ENCODE data around the gene ATP9B. TPM values are rescaled to one million over a fixed set of nuclear protein-coding genes. Genes with fewer than 3 reads are reported as not detected.

Gene ATP9B
- total RNA-seq, 1 experiment from 2014 or later = 44.4 TPM

DNA sequence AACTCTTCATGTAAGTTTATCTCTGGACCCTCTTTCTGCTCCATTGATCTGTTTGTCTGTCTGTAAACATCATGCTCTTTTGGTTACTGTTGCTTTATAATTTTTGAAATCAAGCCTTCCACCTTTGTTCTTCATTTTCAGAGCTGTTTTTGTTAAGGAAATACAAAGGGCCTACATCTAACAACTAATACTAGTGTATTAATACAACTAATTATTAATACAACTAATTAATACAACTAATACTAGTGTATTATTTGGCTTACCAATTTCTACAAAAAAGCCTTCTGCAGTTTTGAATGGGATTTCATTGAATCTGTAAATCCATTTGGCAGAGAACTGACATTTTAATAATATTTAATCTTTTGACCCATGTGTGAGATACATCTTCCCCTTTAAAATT is 66.7 kb downstream of the ATP9B start:
- DNase-seq (ENCODE audit: low read depth, low spot score) = no peak
- Histone ChIP-seq H3K9me3 (ENCODE audit: control insufficient read depth, insufficient read depth, low read depth, low read length) (no peaks in the 10 kb centered on the region), H3K4me1 (ENCODE audit: control insufficient read depth, insufficient read depth, low read length) (no peaks in the 10 kb centered on the region), H3K36me3 (ENCODE audit: control insufficient read depth, insufficient read depth, low read length) (no peaks in the 10 kb centered on the region), H3K4me3 (ENCODE audit: low read depth in 2 of 2, low read length in 2 of 2) (no peak overlapping the region), H3K27me3 (ENCODE audit: control insufficient read depth, insufficient read depth, low read length) (no peaks in the 10 kb centered on the region), H3K27ac (ENCODE audit: low read length) (no peak overlapping the region)
- in situ Hi-C loops (cut with HindIII; ENCODE audit: low pct_unique_long_range_greater_than_20kb, low sequenced_read_pairs) = no loop called here
- intact Hi-C loops (cut with micrococcal nuclease; ENCODE audit: unreplicated experiment) = no loop called here
- no TSS peak for BruUV-seq (replicated peaks)
- ATAC-seq = no peak
- POLR2A ChIA-PET = no interaction called here
- CTCF ChIA-PET = no interaction called here
- TF ChIP-seq, protein P1, sequence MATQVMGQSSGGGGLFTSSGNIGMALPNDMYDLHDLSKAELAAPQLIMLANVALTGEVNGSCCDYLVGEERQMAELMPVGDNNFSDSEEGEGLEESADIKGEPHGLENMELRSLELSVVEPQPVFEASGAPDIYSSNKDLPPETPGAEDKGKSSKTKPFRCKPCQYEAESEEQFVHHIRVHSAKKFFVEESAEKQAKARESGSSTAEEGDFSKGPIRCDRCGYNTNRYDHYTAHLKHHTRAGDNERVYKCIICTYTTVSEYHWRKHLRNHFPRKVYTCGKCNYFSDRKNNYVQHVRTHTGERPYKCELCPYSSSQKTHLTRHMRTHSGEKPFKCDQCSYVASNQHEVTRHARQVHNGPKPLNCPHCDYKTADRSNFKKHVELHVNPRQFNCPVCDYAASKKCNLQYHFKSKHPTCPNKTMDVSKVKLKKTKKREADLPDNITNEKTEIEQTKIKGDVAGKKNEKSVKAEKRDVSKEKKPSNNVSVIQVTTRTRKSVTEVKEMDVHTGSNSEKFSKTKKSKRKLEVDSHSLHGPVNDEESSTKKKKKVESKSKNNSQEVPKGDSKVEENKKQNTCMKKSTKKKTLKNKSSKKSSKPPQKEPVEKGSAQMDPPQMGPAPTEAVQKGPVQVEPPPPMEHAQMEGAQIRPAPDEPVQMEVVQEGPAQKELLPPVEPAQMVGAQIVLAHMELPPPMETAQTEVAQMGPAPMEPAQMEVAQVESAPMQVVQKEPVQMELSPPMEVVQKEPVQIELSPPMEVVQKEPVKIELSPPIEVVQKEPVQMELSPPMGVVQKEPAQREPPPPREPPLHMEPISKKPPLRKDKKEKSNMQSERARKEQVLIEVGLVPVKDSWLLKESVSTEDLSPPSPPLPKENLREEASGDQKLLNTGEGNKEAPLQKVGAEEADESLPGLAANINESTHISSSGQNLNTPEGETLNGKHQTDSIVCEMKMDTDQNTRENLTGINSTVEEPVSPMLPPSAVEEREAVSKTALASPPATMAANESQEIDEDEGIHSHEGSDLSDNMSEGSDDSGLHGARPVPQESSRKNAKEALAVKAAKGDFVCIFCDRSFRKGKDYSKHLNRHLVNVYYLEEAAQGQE (IDR thresholded peaks at IDR 0.05; ENCODE audit: insufficient read depth in 1 of 2, low read depth in 2 of 2, low read length in 1 of 2) = no peak
- no peak for TF ChIP-seq SIN3A (IDR thresholded peaks at IDR 0.05; ENCODE audit: borderline replicate concordance, insufficient read depth, low read depth, low read length)
- TF ChIP-seq TCF7L2 (IDR thresholded peaks at IDR 0.05; ENCODE audit: low read depth, low read length) = no peak
- TF ChIP-seq, protein P2, sequence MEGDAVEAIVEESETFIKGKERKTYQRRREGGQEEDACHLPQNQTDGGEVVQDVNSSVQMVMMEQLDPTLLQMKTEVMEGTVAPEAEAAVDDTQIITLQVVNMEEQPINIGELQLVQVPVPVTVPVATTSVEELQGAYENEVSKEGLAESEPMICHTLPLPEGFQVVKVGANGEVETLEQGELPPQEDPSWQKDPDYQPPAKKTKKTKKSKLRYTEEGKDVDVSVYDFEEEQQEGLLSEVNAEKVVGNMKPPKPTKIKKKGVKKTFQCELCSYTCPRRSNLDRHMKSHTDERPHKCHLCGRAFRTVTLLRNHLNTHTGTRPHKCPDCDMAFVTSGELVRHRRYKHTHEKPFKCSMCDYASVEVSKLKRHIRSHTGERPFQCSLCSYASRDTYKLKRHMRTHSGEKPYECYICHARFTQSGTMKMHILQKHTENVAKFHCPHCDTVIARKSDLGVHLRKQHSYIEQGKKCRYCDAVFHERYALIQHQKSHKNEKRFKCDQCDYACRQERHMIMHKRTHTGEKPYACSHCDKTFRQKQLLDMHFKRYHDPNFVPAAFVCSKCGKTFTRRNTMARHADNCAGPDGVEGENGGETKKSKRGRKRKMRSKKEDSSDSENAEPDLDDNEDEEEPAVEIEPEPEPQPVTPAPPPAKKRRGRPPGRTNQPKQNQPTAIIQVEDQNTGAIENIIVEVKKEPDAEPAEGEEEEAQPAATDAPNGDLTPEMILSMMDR (IDR thresholded peaks at IDR 0.05) = no peak
- no peak for TF ChIP-seq POLR2AphosphoS5 (IDR thresholded peaks at IDR 0.05; ENCODE audit: low read depth, low read length)

DNA sequence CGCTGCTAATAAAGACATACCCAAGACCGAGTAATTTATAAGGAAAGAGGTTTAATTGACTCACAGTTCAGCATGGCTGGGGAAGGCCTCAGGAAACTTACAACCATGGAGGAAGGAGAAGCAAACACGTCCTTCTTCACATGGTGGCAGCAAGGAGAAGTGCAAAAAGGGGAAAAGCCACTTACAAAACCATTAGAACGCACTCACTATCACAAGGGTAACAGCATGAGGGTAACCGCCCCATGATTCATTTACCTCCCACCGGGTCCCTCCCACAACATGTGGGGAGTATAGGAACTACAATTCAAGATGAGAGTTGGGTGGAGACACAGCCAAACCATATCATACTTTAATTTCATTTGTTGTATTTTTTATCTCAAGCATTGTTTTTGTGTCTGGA is 67.5 kb downstream of the ATP9B start:
- BruUV-seq (replicated peaks) = no TSS peak
- Histone ChIP-seq H3K36me3 (ENCODE audit: control insufficient read depth, insufficient read depth, low read length) (no peaks in the 10 kb centered on the region), H3K27ac (ENCODE audit: low read length) (no peak overlapping the region), H3K27me3 (ENCODE audit: control insufficient read depth, insufficient read depth, low read length) (no peaks in the 10 kb centered on the region), H3K9me3 (ENCODE audit: control insufficient read depth, insufficient read depth, low read depth, low read length) (no peaks in the 10 kb centered on the region), H3K4me3 (ENCODE audit: low read depth in 2 of 2, low read length in 2 of 2) (no peak overlapping the region), H3K4me1 (ENCODE audit: control insufficient read depth, insufficient read depth, low read length) (no peaks in the 10 kb centered on the region)
- POLR2A ChIA-PET = no interaction called here
- in situ Hi-C loops (cut with HindIII; ENCODE audit: low pct_unique_long_range_greater_than_20kb, low sequenced_read_pairs) (no loop called here), intact Hi-C loops (cut with micrococcal nuclease; ENCODE audit: unreplicated experiment) (no loop called here)
- CTCF ChIA-PET = no interaction called here
- TF ChIP-seq, protein P2 (IDR thresholded peaks at IDR 0.05) = no peak
- TF ChIP-seq TCF7L2 (IDR thresholded peaks at IDR 0.05; ENCODE audit: low read depth, low read length) (no peak), SIN3A (IDR thresholded peaks at IDR 0.05; ENCODE audit: borderline replicate concordance, insufficient read depth, low read depth, low read length) (no peak), POLR2AphosphoS5 (IDR thresholded peaks at IDR 0.05; ENCODE audit: low read depth, low read length) (no peak)
- TF ChIP-seq, protein P1 (IDR thresholded peaks at IDR 0.05; ENCODE audit: insufficient read depth in 1 of 2, low read depth in 2 of 2, low read length in 1 of 2) = no peak
- no peak for ATAC-seq
- DNase-seq (ENCODE audit: low read depth, low spot score) = no peak

Data from Panc1 (cell line).